ENCODE results near the gene MED25. TPM values are rescaled to one million over a fixed set of nuclear protein-coding genes. Genes with fewer than 3 reads are reported as not detected.
A peak's percentile ranks its signal among the peaks of the same experiment; 100 is the strongest.

The MED25 gene
- total RNA-seq, 3 donors from 2014 or later = 16.3 to 27.5 (median 20.6) TPM

GRCh38 chr19:49801401-49801888 is 16.6 kb upstream of the MED25 start:
- intact Hi-C loops (cut with DNase I; ENCODE audit: low total_unique reads) = no loop called here
- Histone ChIP-seq H3K27ac (peak overlapping the region; percentile 67 to 88), H3K9me3 (no peaks in the 10 kb centered on the region), H3K27me3 (no peaks in the 10 kb centered on the region), H3K36me3 (no peaks in the 10 kb centered on the region), H3K4me1 (no peaks in the 10 kb centered on the region), H3K4me3 (peak overlapping the region; percentile 45 to 68 (median 51))
- no peak for TF ChIP-seq POLR2AphosphoS5 (IDR thresholded peaks at IDR 0.05)
- TF ChIP-seq POLR2A (IDR thresholded peaks at IDR 0.05) = no peak
- TF ChIP-seq, protein P1, sequence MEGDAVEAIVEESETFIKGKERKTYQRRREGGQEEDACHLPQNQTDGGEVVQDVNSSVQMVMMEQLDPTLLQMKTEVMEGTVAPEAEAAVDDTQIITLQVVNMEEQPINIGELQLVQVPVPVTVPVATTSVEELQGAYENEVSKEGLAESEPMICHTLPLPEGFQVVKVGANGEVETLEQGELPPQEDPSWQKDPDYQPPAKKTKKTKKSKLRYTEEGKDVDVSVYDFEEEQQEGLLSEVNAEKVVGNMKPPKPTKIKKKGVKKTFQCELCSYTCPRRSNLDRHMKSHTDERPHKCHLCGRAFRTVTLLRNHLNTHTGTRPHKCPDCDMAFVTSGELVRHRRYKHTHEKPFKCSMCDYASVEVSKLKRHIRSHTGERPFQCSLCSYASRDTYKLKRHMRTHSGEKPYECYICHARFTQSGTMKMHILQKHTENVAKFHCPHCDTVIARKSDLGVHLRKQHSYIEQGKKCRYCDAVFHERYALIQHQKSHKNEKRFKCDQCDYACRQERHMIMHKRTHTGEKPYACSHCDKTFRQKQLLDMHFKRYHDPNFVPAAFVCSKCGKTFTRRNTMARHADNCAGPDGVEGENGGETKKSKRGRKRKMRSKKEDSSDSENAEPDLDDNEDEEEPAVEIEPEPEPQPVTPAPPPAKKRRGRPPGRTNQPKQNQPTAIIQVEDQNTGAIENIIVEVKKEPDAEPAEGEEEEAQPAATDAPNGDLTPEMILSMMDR (IDR thresholded peaks at IDR 0.05) = no peak
- DNase-seq (ENCODE audit: low spot score in 2 of 2) = no peak

DNA sequence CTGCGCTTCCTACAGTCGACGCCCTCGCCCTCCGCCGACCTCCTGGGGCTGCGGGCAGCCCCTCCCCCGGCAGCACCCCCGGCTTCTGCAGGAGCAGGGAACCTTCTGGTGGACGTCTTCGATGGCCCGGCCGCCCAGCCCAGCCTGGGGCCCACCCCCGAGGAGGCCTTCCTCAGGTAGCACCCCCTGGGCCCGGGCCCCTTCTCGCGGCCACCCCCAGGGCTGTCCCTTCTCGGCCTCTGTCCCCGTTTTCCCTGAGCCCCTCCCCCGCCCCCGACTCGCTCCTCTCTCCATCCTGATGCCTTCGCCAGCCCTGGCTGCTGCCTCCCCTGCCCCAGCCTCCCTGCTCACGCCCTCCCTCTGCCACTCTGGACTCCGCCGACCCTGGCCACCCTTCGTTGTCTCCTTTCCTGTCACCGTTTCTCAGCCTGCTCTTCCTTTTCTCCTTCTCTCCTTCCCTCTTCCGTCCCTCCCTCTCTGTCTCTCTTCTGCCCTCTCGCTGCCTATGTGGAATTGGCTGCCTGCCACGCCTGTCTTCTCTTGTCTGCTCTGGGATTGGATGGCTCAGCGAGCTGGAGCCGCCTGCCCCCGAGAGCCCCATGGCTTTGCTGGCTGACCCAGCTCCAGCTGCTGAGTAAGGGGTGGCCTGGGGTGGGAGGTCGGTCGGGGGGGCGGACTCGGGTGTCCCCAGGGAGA is 16.0 kb upstream of the MED25 start:
- Histone ChIP-seq H3K27ac (peak overlapping the region; percentile 67 to 88), H3K27me3 (no peaks in the 10 kb centered on the region), H3K9me3 (no peaks in the 10 kb centered on the region), H3K36me3 (no peaks in the 10 kb centered on the region), H3K4me3 (peak overlapping the region; percentile 45 to 68 (median 51)), H3K4me1 (no peaks in the 10 kb centered on the region)
- intact Hi-C loops (cut with DNase I; ENCODE audit: low total_unique reads) = no loop called here
- TF ChIP-seq POLR2A (IDR thresholded peaks at IDR 0.05) (no peak), POLR2AphosphoS5 (IDR thresholded peaks at IDR 0.05) (peak; percentile 19 to 26 (median 20))
- TF ChIP-seq, protein P1 (IDR thresholded peaks at IDR 0.05) = peak in 1 of 3 donors; percentile 17
- DNase-seq (ENCODE audit: low spot score in 2 of 2) = peak; percentile 73 to 88

- H3K4me1 ChIP-seq = no peaks in the 10 kb centered on the region
- H3K4me3 ChIP-seq = peak overlapping the region; percentile 45 to 68 (median 51)
- no peak for DNase-seq (ENCODE audit: low spot score in 2 of 2)
- H3K36me3 ChIP-seq = no peaks in the 10 kb centered on the region
- TF ChIP-seq POLR2A (IDR thresholded peaks at IDR 0.05) (no peak), POLR2AphosphoS5 (IDR thresholded peaks at IDR 0.05) (no peak)
- TF ChIP-seq, protein P1 (IDR thresholded peaks at IDR 0.05) = no peak
- H3K9me3 ChIP-seq = no peaks in the 10 kb centered on the region
- peak overlapping the region; percentile 67 to 88 for H3K27ac ChIP-seq
- no peaks in the 10 kb centered on the region for H3K27me3 ChIP-seq
- intact Hi-C loops (cut with DNase I; ENCODE audit: low total_unique reads) = no loop called here
Observed at GRCh38 chr19:49802836-49803528, 15.1 kb upstream of the MED25 start.

DNA sequence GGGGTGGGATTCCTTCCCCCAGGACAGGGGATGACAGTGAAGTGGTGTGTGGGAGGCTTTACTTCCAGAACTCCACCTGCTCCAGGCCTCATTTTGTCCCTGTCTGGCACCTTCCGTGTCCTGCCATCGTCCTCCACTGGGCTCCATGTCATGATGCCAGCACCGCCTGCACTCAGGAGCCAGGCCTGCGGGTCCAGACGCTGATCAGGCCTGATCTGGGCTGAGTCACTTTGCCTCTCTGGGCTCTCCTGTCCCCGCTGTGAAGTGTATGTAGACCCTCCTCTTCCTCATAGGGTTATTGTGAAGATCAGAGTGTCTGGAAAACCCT is 14.6 kb upstream of the MED25 start:
- intact Hi-C loops (cut with DNase I; ENCODE audit: low total_unique reads) = no loop called here
- TF ChIP-seq, protein P1 (IDR thresholded peaks at IDR 0.05) = no peak
- no peak for TF ChIP-seq POLR2A (IDR thresholded peaks at IDR 0.05)
- no peak for TF ChIP-seq POLR2AphosphoS5 (IDR thresholded peaks at IDR 0.05)
- Histone ChIP-seq H3K36me3 (no peaks in the 10 kb centered on the region), H3K9me3 (no peaks in the 10 kb centered on the region), H3K4me3 (no peak overlapping the region), H3K4me1 (peaks cover 0 to 3% of the 10 kb centered on the region in 2 donors), H3K27me3 (no peaks in the 10 kb centered on the region), H3K27ac (peak overlapping the region in 1 of 2 donors; percentile 25)
- no peak for DNase-seq (ENCODE audit: low spot score in 2 of 2)
